Measurements from ENCODE around the gene CABP5.

- TF ChIP-seq CTCF (IDR thresholded peaks at IDR 0.05; ENCODE audit: low read depth, low read length, poor library complexity, severe bottlenecking) (no peak), EZH2phosphoT487 (IDR thresholded peaks at IDR 0.05; ENCODE audit: borderline replicate concordance, low read length) (no peak)
Observed at GRCh38 chr19:48090281-48090802, 46.5 kb upstream of the CABP5 start.
